Renal cortex interstitium (tissue), 15 donors: ENCODE data around the gene NOM1. TPM values are rescaled to one million over a fixed set of nuclear protein-coding genes. Genes with fewer than 3 reads are reported as not detected.
"Not testable (repeated sequence)": the region's sequence is repeated elsewhere in the genome, so short reads cannot be mapped to it uniquely, and the experiment has no call there.

Experiments used
- DNase-seq, 11 donors: peaks; one replicate each; pipeline ENCODE4 v3.0.0-alpha.2; 2013; ENCODE audit warnings: low read depth in 9 of 11, low spot score in 4 of 11; ENCODE audit errors: extremely low read depth in 1 of 11
- long read RNA-seq, 16 experiments: transcript quantifications; one replicate each; lab custom pipeline, GENCODE V29; 2026
- polyA plus RNA-seq, 3 donors: library from polyadenylated mRNA; unstranded; fragments of 120-200 nt; gene quantifications; one replicate each; pipeline ENCODE4 v1.2.1, GENCODE V29; 2013; ENCODE audit not compliant: insufficient read length in 3 of 3

Gene NOM1
- 10 to 100 TPM; 19.4 to 34.9 (median 22.2) TPM for polyA plus RNA-seq
- long read RNA-seq, donor 1, full-length matches to known transcripts, result 1 of 1 reads
- long read RNA-seq, donor 1, partial matches to known transcripts, result 0 of 1 reads
- long read RNA-seq, donor 1, other reads (novel, unspliced or antisense), result 0 of 1 reads
- long read RNA-seq, donor 2, full-length matches to known transcripts, result 1 of 1 reads
- long read RNA-seq, donor 2, partial matches to known transcripts, result 0 of 1 reads
- long read RNA-seq, donor 2, other reads (novel, unspliced or antisense), result 0 of 1 reads
- long read RNA-seq, donor 3, full-length matches to known transcripts, result 4 of 11 reads
- long read RNA-seq, donor 3, partial matches to known transcripts, result 7 of 11 reads
- long read RNA-seq, donor 3, other reads (novel, unspliced or antisense), result 0 of 11 reads
- long read RNA-seq, donor 4, full-length matches to known transcripts, result 3 of 3 reads
- long read RNA-seq, donor 4, partial matches to known transcripts, result 0 of 3 reads
- long read RNA-seq, donor 4, other reads (novel, unspliced or antisense), result 0 of 3 reads
- long read RNA-seq, donor 5, result 0 reads
- long read RNA-seq, donor 6, full-length matches to known transcripts, result 2 of 2 reads
- long read RNA-seq, donor 6, partial matches to known transcripts, result 0 of 2 reads
- long read RNA-seq, donor 6, other reads (novel, unspliced or antisense), result 0 of 2 reads
- long read RNA-seq, donor 7, full-length matches to known transcripts, result 2 of 2 reads
- long read RNA-seq, donor 7, partial matches to known transcripts, result 0 of 2 reads
- long read RNA-seq, donor 7, other reads (novel, unspliced or antisense), result 0 of 2 reads
- long read RNA-seq, donor 8, result 0 reads
- long read RNA-seq, donor 9, result 0 reads
- long read RNA-seq, donor 10, partial matches to known transcripts, result 6 of 6 reads
- long read RNA-seq, donor 10, other reads (novel, unspliced or antisense), result 0 of 6 reads
- long read RNA-seq, donor 11, result 0 reads
- long read RNA-seq, donor 12, full-length matches to known transcripts, result 3 of 3 reads
- long read RNA-seq, donor 12, partial matches to known transcripts, result 0 of 3 reads
- long read RNA-seq, donor 12, other reads (novel, unspliced or antisense), result 0 of 3 reads
- long read RNA-seq, donor 13, result 0 reads
- long read RNA-seq, donor 14, result 0 reads
- long read RNA-seq, donor 15, full-length matches to known transcripts, result 1 of 1 reads
- long read RNA-seq, donor 15, partial matches to known transcripts, result 0 of 1 reads
- long read RNA-seq, donor 15, other reads (novel, unspliced or antisense), result 0 of 1 reads
- long read RNA-seq, donor 16, full-length matches to known transcripts, result 3 of 8 reads
- long read RNA-seq, donor 16, partial matches to known transcripts, result 5 of 8 reads
- long read RNA-seq, donor 16, other reads (novel, unspliced or antisense), result 0 of 8 reads

GRCh38 chr7:156949541-156950380, at the start of gene NOM1:
Gene NOM1 (plus strand): TSS chr7:156949712. CDS start chr7:156949738, 26 bp downstream.
- DNase-seq, result peak; percentile 57 to 87 (median 83)

- not testable (repeated sequence) for DNase-seq
Observed at GRCh38 chr7:156900093-156900492, 49.4 kb upstream of the NOM1 start.

- no peak for DNase-seq
Observed at GRCh38 chr7:156903232-156903909, 46.1 kb upstream of the NOM1 start.

GRCh38 chr7:156906200-156906649, 43.3 kb upstream of the NOM1 start:
- DNase-seq, result no peak

GRCh38 chr7:156907656-156908055, 41.9 kb upstream of the NOM1 start:
- no peak for DNase-seq

- DNase-seq, result not testable (repeated sequence)
Observed at GRCh38 chr7:156909574-156910252, 39.8 kb upstream of the NOM1 start.

GRCh38 chr7:156918635-156919034, 30.9 kb upstream of the NOM1 start:
- DNase-seq, result no peak

GRCh38 chr7:156919132-156919713, 30.3 kb upstream of the NOM1 start:
- no peak for DNase-seq

- no peak for DNase-seq
Observed at GRCh38 chr7:156920076-156920475, 29.4 kb upstream of the NOM1 start.

- DNase-seq, result not testable (repeated sequence)
Observed at GRCh38 chr7:156920487-156921373, 28.8 kb upstream of the NOM1 start.

GRCh38 chr7:156922304-156922703, 27.2 kb upstream of the NOM1 start:
- DNase-seq, result not testable (repeated sequence)

- not testable (repeated sequence) for DNase-seq
Observed at GRCh38 chr7:156925821-156926220, 23.7 kb upstream of the NOM1 start.

- DNase-seq, result no peak
Observed at GRCh38 chr7:156927571-156928405, 21.7 kb upstream of the NOM1 start.

GRCh38 chr7:156928406-156928747, 21.1 kb upstream of the NOM1 start:
- DNase-seq, result no peak
